Heart right ventricle (tissue), 16 donors: ENCODE results near the gene TBC1D22B. TPM values are rescaled to one million over a fixed set of nuclear protein-coding genes. Genes with fewer than 3 reads are reported as not detected.

Experiments used
- ATAC-seq, 8 donors: fragments of 200-7000 bp; cut with Tn5 transposase; one replicate each; pipeline ENCODE4 v1.9.1; 2020; ENCODE audit warnings: mild to moderate bottlenecking in 8 of 8, moderate library complexity in 8 of 8, moderate number of reproducible peaks in 1 of 8
- DNase-seq, 2 donors: peaks; one replicate each; pipeline ENCODE4 v3.0.0-alpha.2; 2020
- H3K27ac ChIP-seq, 10 donors: fragments of 200-600 bp; sonication (generic) in 2 of 10; one replicate each; pipeline versions ENCODE4 v1.5.0 to v1.8.0; 2020 to 2022; ENCODE audit warnings: mild to moderate bottlenecking in 3 of 10
- H3K27me3 ChIP-seq, 7 donors: fragments of 200-600 bp; one replicate each; pipeline ENCODE4 v1.8.0; 2021 to 2022; ENCODE audit warnings: mild to moderate bottlenecking in 2 of 7
- H3K36me3 ChIP-seq, 9 donors: fragments of 200-600 bp; sonication (generic) in 1 of 9; one replicate each; pipeline versions ENCODE4 v1.5.0 to v1.8.0; 2020 to 2022; ENCODE audit warnings: mild to moderate bottlenecking in 2 of 9
- H3K4me1 ChIP-seq, 9 donors: fragments of 200-600 bp; sonication (generic) in 1 of 9; one replicate each; pipeline versions ENCODE4 v1.5.0 to v1.8.0; 2020 to 2022; ENCODE audit warnings: mild to moderate bottlenecking in 4 of 9
- H3K4me3 ChIP-seq, 10 donors: fragments of 200-600 bp; sonication (generic) in 2 of 10; one replicate each; pipeline versions ENCODE4 v1.5.0 to v1.8.0; 2020 to 2022; ENCODE audit warnings: mild to moderate bottlenecking in 7 of 10, moderate library complexity in 2 of 10
- H3K9me3 ChIP-seq, 11 donors: fragments of 200-600 bp in 10 of 11; sonication (generic) in 2 of 11; one replicate each; pipeline versions ENCODE4 v1.5.0 to v1.8.0; 2013 to 2022; ENCODE audit warnings: mild to moderate bottlenecking in 2 of 11, control low read depth in 1 of 11, moderate library complexity in 1 of 11
- WGBS, 2 donors: extraction: QIAGEN DNeasy Blood & Tissue Kit; methylation state at CpG; one replicate each; pipeline ENCODE4 v1.1.7; 2013; ENCODE audit warnings: inconsistent platforms in 1 of 2; 5-methylcytosine and 5-hydroxymethylcytosine counted together
- intact Hi-C, 10 donors: fragments of 100-400 bp; cut with DNase I; formaldehyde crosslinking; loops; one replicate each; pipeline versions ENCODE4 v1.11.1 to v1.14.2; 2022
- polyA plus RNA-seq, 2 donors: library from polyadenylated mRNA; stranded (reverse); fragments of 200-250 nt; gene quantifications; one replicate each; pipeline ENCODE4 v1.2.3, GENCODE V29; 2013
- total RNA-seq, 10 donors: library from RNA; stranded (reverse); fragmentation: NEBNext Ultra II Directional in 3 of 10; extraction: Animal tissue kit (Norgen Biotek cat#: 25700) in 3 of 10; gene quantifications; one replicate each; pipeline versions ENCODE4 v1.2.1 to v1.2.4, GENCODE V29; 2021 to 2023
- TF ChIP-seq, protein P1 (sequence below), 9 donors: fragments of 200-600 bp; sonication (generic) in 2 of 9; IDR thresholded peaks; one replicate each; pipeline versions ENCODE4 v1.5.0 to v1.8.0; 2021 to 2022; ENCODE audit warnings: antibody characterized with exemption in 9 of 9, mild to moderate bottlenecking in 5 of 9, moderate library complexity in 1 of 9
- donor health status: Arrhythmogenic right ventricular cardiomyopathy.
- donor health status: ischemic (EF 13 %, LVEDD 7.1; RV severe dilation, severe dysfunction).
- donor health status: healthy with polysubstance abuse.
- donor health status: DM: no; HTN: yes; CAD: no.
- donor health status: DM: no; HTN: no; CAD: no.
- donor health status: ischemic (EF 25% LVEDD 6.9; RV normal size, moderate dysfunction).
- donor health status: ischemic (EF 25% LVEDD 5.7; RV mildly dilated, moderate dysfunction).
- donor health status: healthy.
- donor health status: DM: yes; HTN: yes; CAD: no.
- donor health status: Ischemic cardiomyopathy.
- donor health status: ischemic (EF 35%, LVEDD 5.7; RV mildly dilated, moderate dysfunction).
- donor health status: nonischemic (EF 11% LVEDD 7.7; RV severe dilation, severe dysfunction).
- donor health status: DM: yes; HTN: yes; CAD: no.
- donor health status: PGD.
- donor health status: ischemic (EF 29% LVEDD 5.4; RV normal size, mild dysfunction).
- donor health status: nonischemic (EF 23%, LVEDD 6.1; RV moderate dilation, normal function).

The TBC1D22B gene
- total and polyA plus RNA-seq, 12 donors, result 5.0 to 8.1 (median 6.3) TPM

GRCh38 chr6:37303091-37303660 is 45.6 kb downstream of the TBC1D22B start:
- Histone ChIP-seq H3K27me3 (no peaks in the 10 kb centered on the region), H3K27ac (no peak overlapping the region), H3K36me3 (peaks cover 0 to 84% (median 13%) of the 10 kb centered on the region in 9 donors), H3K4me1 (peaks cover 0 to 10% (median 4%) of the 10 kb centered on the region in 9 donors), H3K9me3 (no peaks in the 10 kb centered on the region), H3K4me3 (no peak overlapping the region)
- 73 to 74% methylated on average over 6 of the region's 6 CpGs for WGBS, 2 donors
- TF ChIP-seq, protein P1, sequence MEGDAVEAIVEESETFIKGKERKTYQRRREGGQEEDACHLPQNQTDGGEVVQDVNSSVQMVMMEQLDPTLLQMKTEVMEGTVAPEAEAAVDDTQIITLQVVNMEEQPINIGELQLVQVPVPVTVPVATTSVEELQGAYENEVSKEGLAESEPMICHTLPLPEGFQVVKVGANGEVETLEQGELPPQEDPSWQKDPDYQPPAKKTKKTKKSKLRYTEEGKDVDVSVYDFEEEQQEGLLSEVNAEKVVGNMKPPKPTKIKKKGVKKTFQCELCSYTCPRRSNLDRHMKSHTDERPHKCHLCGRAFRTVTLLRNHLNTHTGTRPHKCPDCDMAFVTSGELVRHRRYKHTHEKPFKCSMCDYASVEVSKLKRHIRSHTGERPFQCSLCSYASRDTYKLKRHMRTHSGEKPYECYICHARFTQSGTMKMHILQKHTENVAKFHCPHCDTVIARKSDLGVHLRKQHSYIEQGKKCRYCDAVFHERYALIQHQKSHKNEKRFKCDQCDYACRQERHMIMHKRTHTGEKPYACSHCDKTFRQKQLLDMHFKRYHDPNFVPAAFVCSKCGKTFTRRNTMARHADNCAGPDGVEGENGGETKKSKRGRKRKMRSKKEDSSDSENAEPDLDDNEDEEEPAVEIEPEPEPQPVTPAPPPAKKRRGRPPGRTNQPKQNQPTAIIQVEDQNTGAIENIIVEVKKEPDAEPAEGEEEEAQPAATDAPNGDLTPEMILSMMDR (IDR thresholded peaks at IDR 0.05), result no peak
- intact Hi-C loops, result no loop called here
- DNase-seq (no peak), ATAC-seq (no peak)

DNA sequence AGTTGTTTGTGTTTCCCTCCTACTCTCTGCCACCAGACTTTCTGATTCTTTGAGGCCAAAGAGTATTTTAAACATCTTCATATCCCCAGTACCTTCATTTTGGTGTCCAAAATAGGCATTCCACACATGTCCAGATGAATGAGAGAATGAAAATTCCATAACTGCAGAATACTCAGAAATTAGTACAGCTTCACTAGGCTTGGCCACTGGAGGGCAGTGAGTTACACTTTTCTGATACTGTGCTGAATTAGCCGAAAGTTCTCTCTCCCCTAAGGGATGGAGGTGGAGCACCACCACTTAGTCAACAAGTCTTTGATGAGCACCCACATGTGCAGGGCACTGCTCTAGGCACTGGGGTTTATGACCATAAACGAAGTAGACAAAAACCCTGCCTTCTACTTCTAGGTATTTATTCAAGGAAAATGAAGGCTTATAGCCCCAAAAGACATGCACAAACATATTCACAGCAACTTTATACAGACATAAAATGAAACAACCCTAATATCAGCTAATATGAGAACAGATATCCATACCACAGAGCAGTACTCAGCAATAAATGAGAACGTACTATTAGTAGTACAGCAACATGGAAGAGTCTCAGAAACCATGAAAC is 46.4 kb downstream of the TBC1D22B start:
- no peak overlapping the region for H3K4me3 ChIP-seq
- no peak for DNase-seq
- H3K4me1 ChIP-seq, result peaks cover 0 to 12% (median 8%) of the 10 kb centered on the region in 9 donors
- TF ChIP-seq, protein P1 (IDR thresholded peaks at IDR 0.05), result peak in 7 of 9 donors; percentile 6 to 62 (median 47)
- WGBS, 2 donors, result 57 to 71% methylated on average over 3 of the region's 3 CpGs
- H3K36me3 ChIP-seq, result peaks cover 0 to 80% (median 13%) of the 10 kb centered on the region in 9 donors
- no peaks in the 10 kb centered on the region for H3K9me3 ChIP-seq
- no peak overlapping the region for H3K27ac ChIP-seq
- no peaks in the 10 kb centered on the region for H3K27me3 ChIP-seq
- peak in 3 of 8 donors; percentile 33 to 51 (median 40) for ATAC-seq
- intact Hi-C loops, result no loop called here

- Histone ChIP-seq H3K4me1 (peaks cover 0 to 17% (median 10%) of the 10 kb centered on the region in 9 donors), H3K9me3 (no peaks in the 10 kb centered on the region), H3K4me3 (no peak overlapping the region), H3K27ac (no peak overlapping the region), H3K36me3 (peaks cover 0 to 78% (median 13%) of the 10 kb centered on the region in 9 donors), H3K27me3 (no peaks in the 10 kb centered on the region)
- intact Hi-C loops, result no loop called here
- DNase-seq (no peak), ATAC-seq (no peak)
- TF ChIP-seq, protein P1 (IDR thresholded peaks at IDR 0.05), result no peak
- 94 to 95% methylated on average over 7 of the region's 7 CpGs for WGBS, 2 donors
Observed at GRCh38 chr6:37304766-37305165, 47.2 kb downstream of the TBC1D22B start.

GRCh38 chr6:37305841-37306425 is 48.4 kb downstream of the TBC1D22B start:
- WGBS, 2 donors, result 76 to 82% methylated on average over 4 of the region's 4 CpGs
- Histone ChIP-seq H3K4me1 (peaks cover 0 to 17% (median 10%) of the 10 kb centered on the region in 9 donors), H3K27ac (no peak overlapping the region), H3K4me3 (no peak overlapping the region), H3K36me3 (peaks cover 0 to 67% (median 13%) of the 10 kb centered on the region in 9 donors), H3K27me3 (no peaks in the 10 kb centered on the region), H3K9me3 (no peaks in the 10 kb centered on the region)
- DNase-seq (no peak), ATAC-seq (peak in 1 of 8 donors; percentile 43)
- TF ChIP-seq, protein P1 (IDR thresholded peaks at IDR 0.05), result no peak
- intact Hi-C loops, result no loop called here
